Lung microvascular endothelial cell (primary cell): ENCODE results near the gene METTL22. TPM values are rescaled to one million over a fixed set of nuclear protein-coding genes. Genes with fewer than 3 reads are reported as not detected.

Experiments
- DNase-seq, 2 donors: peaks; one replicate each; pipeline versions ENCODE4 v3.0.0 to v3.0.0-alpha.2; 2010; ENCODE audit warnings: low read depth in 2 of 2
- total RNA-seq: library from RNA; depleted of rRNA; stranded (reverse); fragments of >200 nt; gene quantifications from 2 replicates; pipeline ENCODE4 v1.2.1, GENCODE V29; 2014

METTL22 gene
- total RNA-seq, 1 donor from 2014 or later = 10.7 TPM

- DNase-seq = no peak
Observed at GRCh38 chr16:8631818-8632465, 10.4 kb downstream of the METTL22 start.

- DNase-seq = peak in 1 of 2 donors; percentile 36
Observed at GRCh38 chr16:8632675-8633182, 11.2 kb downstream of the METTL22 start.

GRCh38 chr16:8634991-8635736, 13.7 kb downstream of the METTL22 start:
- DNase-seq = peak; percentile 41 to 65

GRCh38 chr16:8639694-8640093, 18.2 kb downstream of the METTL22 start:
- DNase-seq = no peak

- DNase-seq = no peak
Observed at GRCh38 chr16:8641671-8642070, 20.2 kb downstream of the METTL22 start.

GRCh38 chr16:8642146-8642545, 20.6 kb downstream of the METTL22 start:
- DNase-seq = no peak

GRCh38 chr16:8644211-8645140, 23.0 kb downstream of the METTL22 start:
- DNase-seq = no peak

- no peak for DNase-seq
Observed at GRCh38 chr16:8645141-8645521, 23.6 kb downstream of the METTL22 start.

- DNase-seq = no peak
Observed at GRCh38 chr16:8645831-8646230, 24.3 kb downstream of the METTL22 start.

- DNase-seq = peak in 1 of 2 donors; percentile 45
Observed at GRCh38 chr16:8646326-8647053, 25.0 kb downstream of the METTL22 start.

GRCh38 chr16:8647721-8648318, 26.3 kb downstream of the METTL22 start:
- no peak for DNase-seq

- no peak for DNase-seq
Observed at GRCh38 chr16:8648877-8649276, 27.4 kb downstream of the METTL22 start.

GRCh38 chr16:8649829-8650554, 28.5 kb downstream of the METTL22 start:
- no peak for DNase-seq

GRCh38 chr16:8651958-8652357, 30.5 kb downstream of the METTL22 start:
- DNase-seq = peak; percentile 22 to 49

GRCh38 chr16:8655184-8655717, 33.8 kb downstream of the METTL22 start:
- peak; percentile 53 to 56 for DNase-seq

- no peak for DNase-seq
Observed at GRCh38 chr16:8656376-8656775, 34.9 kb downstream of the METTL22 start.

- DNase-seq = peak; percentile 69 to 79
Observed at GRCh38 chr16:8660841-8661301, 39.4 kb downstream of the METTL22 start.

GRCh38 chr16:8661703-8662102, 40.2 kb downstream of the METTL22 start:
- no peak for DNase-seq
